Glutamatergic neuron (in vitro differentiated cells): ENCODE data around the gene ELF4. TPM values are rescaled to one million over a fixed set of nuclear protein-coding genes. Genes with fewer than 3 reads are reported as not detected.

Experiments used
- DNase-seq: peaks from one replicate; pipeline ENCODE4 v3.0.0; 2022
- H3K27ac Mint-ChIP-seq: one replicate; pipeline ENCODE4 v1.8.0; 2020; ENCODE audit warnings: mild to moderate bottlenecking, mixed read lengths, inconsistent platforms; ENCODE audit not compliant: unreplicated experiment
- H3K27me3 Mint-ChIP-seq: one replicate; pipeline ENCODE4 v1.8.0; 2020; ENCODE audit warnings: mild to moderate bottlenecking, moderate library complexity, mixed read lengths, inconsistent platforms; ENCODE audit not compliant: unreplicated experiment
- H3K36me3 Mint-ChIP-seq: one replicate; pipeline ENCODE4 v1.8.0; 2020; ENCODE audit warnings: mild to moderate bottlenecking, mixed read lengths, inconsistent platforms; ENCODE audit not compliant: unreplicated experiment
- H3K4me1 Mint-ChIP-seq: one replicate; pipeline ENCODE4 v1.8.0; 2020; ENCODE audit warnings: mild to moderate bottlenecking, low read depth, mixed read lengths, inconsistent platforms; ENCODE audit not compliant: unreplicated experiment
- H3K4me3 Mint-ChIP-seq: one replicate; pipeline ENCODE4 v1.8.0; 2020; ENCODE audit warnings: mild to moderate bottlenecking, mixed read lengths, inconsistent platforms; ENCODE audit not compliant: unreplicated experiment
- H3K9me3 Mint-ChIP-seq: one replicate; pipeline ENCODE4 v1.8.0; 2020; ENCODE audit warnings: mild to moderate bottlenecking, moderate library complexity, mixed read lengths, inconsistent platforms; ENCODE audit not compliant: unreplicated experiment
- CTCF ChIP-seq: fragments of 200-600 bp; sonication (generic); IDR thresholded peaks from one replicate; pipeline ENCODE4 v1.5.0; 2021; ENCODE audit not compliant: partially characterized antibody, unreplicated experiment
- total RNA-seq: library from RNA; stranded (reverse); fragmentation: NEBNext Ultra II Directional; extraction: Animal tissue kit (Norgen Biotek cat#: 25700); gene quantifications from one replicate; pipeline ENCODE4 v1.2.1, GENCODE V29; 2021; ENCODE audit not compliant: unreplicated experiment

The ELF4 gene
- total RNA-seq, 1 donor from 2014 or later, result 0.10 TPM

GRCh38 chrX:130130990-130131389 lies 20.7 kb upstream of the ELF4 start:
- H3K27me3 Mint-ChIP-seq, result peaks cover 1% of the 10 kb centered on the region
- no peak for TF ChIP-seq CTCF
- H3K9me3 Mint-ChIP-seq, result no peaks in the 10 kb centered on the region
- H3K36me3 Mint-ChIP-seq, result no peaks in the 10 kb centered on the region
- H3K4me1 Mint-ChIP-seq, result no peaks in the 10 kb centered on the region
- no peak overlapping the region for H3K4me3 Mint-ChIP-seq
- H3K27ac Mint-ChIP-seq, result no peak overlapping the region
- DNase-seq, result no peak

GRCh38 chrX:130125091-130125874 lies 15.0 kb upstream of the ELF4 start:
- H3K9me3 Mint-ChIP-seq, result no peaks in the 10 kb centered on the region
- H3K36me3 Mint-ChIP-seq, result no peaks in the 10 kb centered on the region
- H3K27me3 Mint-ChIP-seq, result peaks cover 3% of the 10 kb centered on the region
- H3K4me3 Mint-ChIP-seq, result no peak overlapping the region
- H3K4me1 Mint-ChIP-seq, result peaks cover under 1% of the 10 kb centered on the region
- TF ChIP-seq CTCF, result no peak
- no peak overlapping the region for H3K27ac Mint-ChIP-seq
- DNase-seq, result no peak

DNA sequence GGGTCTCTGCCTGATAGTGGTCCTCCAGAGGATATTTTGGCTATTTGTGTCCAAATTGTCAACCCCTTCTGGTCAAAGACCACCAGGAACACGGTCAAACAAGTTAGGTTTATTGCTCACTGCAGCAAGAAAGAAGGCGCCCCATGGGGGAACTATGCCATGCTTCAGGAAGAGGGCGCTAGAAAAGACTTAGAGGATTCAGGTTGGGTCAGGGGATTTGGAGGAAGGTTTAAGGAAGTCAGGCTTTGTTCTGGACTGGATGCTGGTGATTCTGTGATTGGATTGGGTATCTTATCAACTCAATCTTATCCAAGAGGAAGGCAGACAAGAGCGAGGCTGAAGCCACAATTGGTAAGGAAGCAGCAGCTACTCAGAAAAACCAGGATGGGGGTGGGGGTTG lies 14.3 kb upstream of the ELF4 start:
- TF ChIP-seq CTCF, result no peak
- H3K27me3 Mint-ChIP-seq, result peaks cover 3% of the 10 kb centered on the region
- no peaks in the 10 kb centered on the region for H3K9me3 Mint-ChIP-seq
- no peak overlapping the region for H3K4me3 Mint-ChIP-seq
- peaks cover 2% of the 10 kb centered on the region for H3K4me1 Mint-ChIP-seq
- DNase-seq, result no peak
- no peak overlapping the region for H3K27ac Mint-ChIP-seq
- no peaks in the 10 kb centered on the region for H3K36me3 Mint-ChIP-seq

DNA sequence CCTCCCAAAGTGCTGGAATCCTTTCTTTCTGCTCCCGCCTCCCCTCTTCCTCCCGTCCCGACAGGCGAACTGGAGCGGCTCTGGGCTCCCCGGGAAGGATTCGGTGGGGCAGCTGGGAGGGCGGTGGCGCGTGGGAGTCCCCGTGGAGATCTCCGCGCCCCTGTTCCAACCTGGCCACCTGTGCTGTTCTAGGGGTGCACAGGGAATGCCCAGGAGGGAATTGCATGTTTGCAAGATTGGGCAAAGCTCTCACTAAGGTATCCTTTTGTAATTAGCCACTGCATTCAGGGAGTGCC lies 11.2 kb upstream of the ELF4 start:
- H3K36me3 Mint-ChIP-seq, result no peaks in the 10 kb centered on the region
- H3K9me3 Mint-ChIP-seq, result peaks cover 2% of the 10 kb centered on the region
- H3K4me3 Mint-ChIP-seq, result no peak overlapping the region
- peaks cover 2% of the 10 kb centered on the region for H3K4me1 Mint-ChIP-seq
- no peak for TF ChIP-seq CTCF
- H3K27ac Mint-ChIP-seq, result no peak overlapping the region
- H3K27me3 Mint-ChIP-seq, result peaks cover 2% of the 10 kb centered on the region
- DNase-seq, result no peak

GRCh38 chrX:130120746-130121504 lies 10.6 kb upstream of the ELF4 start:
- Mint-ChIP-seq H3K27me3 (peaks cover 2% of the 10 kb centered on the region), H3K4me1 (peaks cover 2% of the 10 kb centered on the region), H3K36me3 (no peaks in the 10 kb centered on the region), H3K9me3 (peaks cover 2% of the 10 kb centered on the region), H3K4me3 (peak overlapping the region; percentile 71), H3K27ac (no peak overlapping the region)
- peak; percentile 55 for TF ChIP-seq CTCF
- DNase-seq, result peak; percentile 75
